ENCODE results near the gene KCNC4. TPM values are rescaled to one million over a fixed set of nuclear protein-coding genes. Genes with fewer than 3 reads are reported as not detected.

Gene KCNC4
- total RNA-seq, 1 experiment from 2014 or later, result 8.9 TPM

DNA sequence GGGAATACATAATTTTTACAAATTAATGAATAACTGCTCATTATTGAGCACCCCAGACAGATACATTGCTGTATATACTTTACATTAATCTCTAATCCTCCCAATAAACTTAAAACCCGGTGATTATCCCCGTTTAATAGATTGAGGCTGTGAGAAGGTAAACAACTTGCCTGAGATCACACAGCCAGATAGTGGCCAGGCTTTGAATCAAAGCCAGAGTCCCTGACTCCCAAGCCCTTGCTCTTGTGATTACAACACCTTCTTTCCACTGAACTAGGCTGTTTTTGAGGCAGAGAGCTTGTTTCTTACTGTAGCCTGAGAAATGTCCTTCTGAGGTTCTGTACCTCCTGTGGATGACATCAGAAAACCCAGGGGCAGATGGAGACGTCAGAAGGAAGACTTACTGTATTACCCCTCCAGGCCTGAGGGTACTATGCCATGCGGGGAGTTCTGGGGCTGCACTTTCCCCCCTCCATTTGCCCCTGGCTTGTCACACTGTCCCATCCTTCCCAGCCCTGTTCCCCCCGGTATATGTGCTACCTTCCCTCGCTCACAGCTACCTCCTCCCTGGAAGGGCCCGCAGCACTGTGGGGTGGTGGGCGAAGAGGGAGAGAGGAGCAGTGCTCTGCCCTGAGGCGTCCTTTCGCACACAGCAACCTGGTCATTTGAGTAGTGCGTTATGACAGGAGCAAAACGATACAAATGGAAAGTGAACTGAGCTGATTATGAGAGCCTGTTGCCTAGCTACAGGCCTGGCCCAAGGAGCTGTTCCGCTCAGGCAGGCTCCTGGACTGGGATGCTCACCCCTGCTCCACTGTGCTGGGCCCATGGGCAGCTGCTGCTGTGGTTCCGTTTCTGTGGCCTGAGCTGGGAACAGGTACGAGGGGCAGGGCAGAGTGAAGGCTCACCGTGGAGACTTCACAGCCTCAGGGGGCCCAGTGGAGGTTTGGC is 4.6 kb downstream of the KCNC4 start:
- no peak overlapping the region for H3T11ph ChIP-seq (ENCODE audit: low read length)
- H2BK120ac ChIP-seq (ENCODE audit: low read depth, low read length, poor library complexity, severe bottlenecking), result no peak overlapping the region
- H2BK5ac ChIP-seq (ENCODE audit: insufficient read length, low read length), result no peak overlapping the region
- no peak overlapping the region for H3K23ac ChIP-seq (ENCODE audit: insufficient read length, low read depth, low read length)
- no peak for TF ChIP-seq CTCF (conservative IDR thresholded peaks at IDR 0.05)
- no peak overlapping the region for H2BK12ac ChIP-seq (ENCODE audit: insufficient read length, low read depth, low read length)
- no peak overlapping the region for H3K18ac ChIP-seq (ENCODE audit: insufficient read length, low read depth, low read length)
- H4K8ac ChIP-seq (replicated peaks; ENCODE audit: insufficient read length, low read depth, low read length), result no peak overlapping the region
- peaks cover 3% of the 10 kb centered on the region; the same call in 1 of the 2 replicates for H3K4me1 ChIP-seq (ENCODE audit: insufficient read depth, low read length)
- no peaks in the 10 kb centered on the region for H4K20me1 ChIP-seq (ENCODE audit: control insufficient read depth, insufficient read depth, insufficient read length)
- H3K27me3 ChIP-seq (ENCODE audit: insufficient read depth, low read length), result peaks cover 9% of the 10 kb centered on the region
- H4K91ac ChIP-seq (ENCODE audit: insufficient read length, low read depth, low read length), result no peak overlapping the region
- no peak overlapping the region for H3K4me3 Mint-ChIP-seq
- H3K27me3 Mint-ChIP-seq (ENCODE audit: low read depth), result peaks cover 26% of the 10 kb centered on the region
- no peak overlapping the region for H3K4ac ChIP-seq (ENCODE audit: low read depth, low read length)
- no peak overlapping the region for H2BK20ac ChIP-seq (ENCODE audit: low read depth, low read length, poor library complexity, severe bottlenecking)
- no peaks in the 10 kb centered on the region for H3K79me2 ChIP-seq (ENCODE audit: insufficient read depth, low read length)
- H2AK5ac ChIP-seq (ENCODE audit: insufficient read length, low read length), result no peak overlapping the region
- no peak overlapping the region for H2BK15ac ChIP-seq (ENCODE audit: low read depth, low read length)
- no peak overlapping the region for H3K4me2 ChIP-seq (ENCODE audit: insufficient read depth, insufficient read length, low read length)
- no peak overlapping the region for H3K14ac ChIP-seq (ENCODE audit: insufficient read depth, low read length)
- H4K5ac ChIP-seq (ENCODE audit: insufficient read length, low read depth, low read length), result no peak overlapping the region
- WGBS (ENCODE audit: extremely low coverage, insufficient read length, low lambda C conversion rate), result 100% methylated on average over 1 of the region's 16 CpGs
- no peaks in the 10 kb centered on the region; a peak in 1 of 5 replicates for H3K9me3 Mint-ChIP-seq
- peaks cover 0 to 3% (median 2%) of the 10 kb centered on the region in 3 experiments; a peak in 3 of 7 replicates for H3K36me3 Mint-ChIP-seq (ENCODE audit: insufficient read depth in 1 of 3, low read depth in 3 of 3)
- no peak overlapping the region for H3K9ac ChIP-seq (ENCODE audit: extremely low read depth, insufficient read length, low read length)
- H3K79me1 ChIP-seq (ENCODE audit: insufficient read depth, low read depth, low read length, poor library complexity, severe bottlenecking), result no peaks in the 10 kb centered on the region
- no peak overlapping the region for H3K27ac ChIP-seq (ENCODE audit: insufficient read length, low read depth, low read length)
- H3K4me1 Mint-ChIP-seq, result peaks cover 16 to 28% of the 10 kb centered on the region in 2 experiments
- DNase-seq, result no peak
- H3K23me2 ChIP-seq (ENCODE audit: insufficient read length, low read depth, low read length, poor library complexity, severe bottlenecking), result peaks cover 15% of the 10 kb centered on the region
- no peak overlapping the region for H3K56ac ChIP-seq (ENCODE audit: insufficient read length, low read depth, low read length)
- H3K27ac Mint-ChIP-seq, result no peak overlapping the region
- no peaks in the 10 kb centered on the region for H3K9me3 ChIP-seq (ENCODE audit: control insufficient read depth, low read depth, low read length)
- H2AFZ ChIP-seq (ENCODE audit: low read length), result no peak overlapping the region

Measured in H9 (cell line).